ENCODE data around the gene UBXN1. TPM values are rescaled to one million over a fixed set of nuclear protein-coding genes. Genes with fewer than 3 reads are reported as not detected.

The UBXN1 gene
- total RNA-seq, 1 experiment from 2014 or later, result 153 TPM

DNA sequence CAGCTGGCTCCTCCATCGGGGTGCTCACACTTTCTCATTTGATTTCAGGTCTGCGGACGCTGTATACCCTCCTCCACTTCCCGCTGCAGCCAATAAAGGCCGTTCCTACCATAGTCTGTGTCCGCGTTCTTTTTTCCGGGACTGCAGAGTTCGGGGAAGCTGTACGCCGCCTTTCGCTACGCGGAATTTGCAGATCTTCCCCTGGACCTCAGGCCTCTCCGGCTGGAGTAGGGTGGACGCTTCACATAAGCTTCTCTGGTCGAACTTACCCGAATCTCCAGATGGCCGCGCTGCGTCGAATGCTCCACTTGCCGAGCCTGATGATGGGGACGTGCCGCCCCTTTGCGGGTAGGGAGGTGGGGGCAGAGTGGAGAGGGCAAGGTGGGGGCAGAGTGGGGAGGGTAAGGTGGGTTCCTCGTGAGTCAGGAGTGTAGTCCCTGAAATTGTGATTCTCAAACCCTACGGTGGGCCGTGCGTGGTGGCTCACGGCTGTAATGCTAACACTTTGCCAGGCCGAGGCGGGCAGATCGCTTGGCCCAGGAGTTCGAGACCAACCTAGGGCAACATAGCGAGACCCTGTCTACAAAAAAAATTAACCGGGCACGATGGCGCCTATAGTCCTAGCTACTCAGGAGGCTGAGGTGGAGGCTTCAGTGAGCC, 13.1 kb downstream of the UBXN1 start:
- no peaks in the 10 kb centered on the region for H3K27me3 Mint-ChIP-seq (ENCODE audit: insufficient read depth, unreplicated experiment)
- H3K4me1 Mint-ChIP-seq (ENCODE audit: insufficient read depth, unreplicated experiment), result peaks cover 5% of the 10 kb centered on the region
- peak overlapping the region; percentile 98 for H3K4me3 Mint-ChIP-seq (ENCODE audit: unreplicated experiment)
- H3K9me3 Mint-ChIP-seq (ENCODE audit: unreplicated experiment), result no peaks in the 10 kb centered on the region
- BruUV-seq (replicated peaks), result no TSS peak
- DNase-seq (ENCODE audit: unreplicated experiment), result peak; percentile 41
- intact Hi-C loops (cut with micrococcal nuclease), result loop anchor here (1.0 kb wide), 1 partner anchor 12 kb away; the partner anchor contains the start of gene INTS5
- H3K27ac Mint-ChIP-seq (ENCODE audit: low read depth, unreplicated experiment), result peak overlapping the region; percentile 91
- ChIA-PET POLR2A (interaction anchor here (0.7 to 10.6 kb wide), 54 partner anchors 8 to 1749 kb away, joined by 3 to 222 read pairs (median 6); partner anchors contain the start of genes AHNAK, B3GAT3, EEF1G and EML3), CTCF (interaction anchor here (0.7 to 1.4 kb wide), 9 partner anchors 10 to 273 kb away, joined by 3 to 7 read pairs (median 3); no protein-coding TSS in a partner anchor)
- TF ChIP-seq, protein P1, sequence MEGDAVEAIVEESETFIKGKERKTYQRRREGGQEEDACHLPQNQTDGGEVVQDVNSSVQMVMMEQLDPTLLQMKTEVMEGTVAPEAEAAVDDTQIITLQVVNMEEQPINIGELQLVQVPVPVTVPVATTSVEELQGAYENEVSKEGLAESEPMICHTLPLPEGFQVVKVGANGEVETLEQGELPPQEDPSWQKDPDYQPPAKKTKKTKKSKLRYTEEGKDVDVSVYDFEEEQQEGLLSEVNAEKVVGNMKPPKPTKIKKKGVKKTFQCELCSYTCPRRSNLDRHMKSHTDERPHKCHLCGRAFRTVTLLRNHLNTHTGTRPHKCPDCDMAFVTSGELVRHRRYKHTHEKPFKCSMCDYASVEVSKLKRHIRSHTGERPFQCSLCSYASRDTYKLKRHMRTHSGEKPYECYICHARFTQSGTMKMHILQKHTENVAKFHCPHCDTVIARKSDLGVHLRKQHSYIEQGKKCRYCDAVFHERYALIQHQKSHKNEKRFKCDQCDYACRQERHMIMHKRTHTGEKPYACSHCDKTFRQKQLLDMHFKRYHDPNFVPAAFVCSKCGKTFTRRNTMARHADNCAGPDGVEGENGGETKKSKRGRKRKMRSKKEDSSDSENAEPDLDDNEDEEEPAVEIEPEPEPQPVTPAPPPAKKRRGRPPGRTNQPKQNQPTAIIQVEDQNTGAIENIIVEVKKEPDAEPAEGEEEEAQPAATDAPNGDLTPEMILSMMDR (IDR thresholded peaks at IDR 0.05; ENCODE audit: unreplicated experiment), result no peak
- peaks cover 74% of the 10 kb centered on the region for H3K36me3 Mint-ChIP-seq (ENCODE audit: insufficient read depth, unreplicated experiment)

DNA sequence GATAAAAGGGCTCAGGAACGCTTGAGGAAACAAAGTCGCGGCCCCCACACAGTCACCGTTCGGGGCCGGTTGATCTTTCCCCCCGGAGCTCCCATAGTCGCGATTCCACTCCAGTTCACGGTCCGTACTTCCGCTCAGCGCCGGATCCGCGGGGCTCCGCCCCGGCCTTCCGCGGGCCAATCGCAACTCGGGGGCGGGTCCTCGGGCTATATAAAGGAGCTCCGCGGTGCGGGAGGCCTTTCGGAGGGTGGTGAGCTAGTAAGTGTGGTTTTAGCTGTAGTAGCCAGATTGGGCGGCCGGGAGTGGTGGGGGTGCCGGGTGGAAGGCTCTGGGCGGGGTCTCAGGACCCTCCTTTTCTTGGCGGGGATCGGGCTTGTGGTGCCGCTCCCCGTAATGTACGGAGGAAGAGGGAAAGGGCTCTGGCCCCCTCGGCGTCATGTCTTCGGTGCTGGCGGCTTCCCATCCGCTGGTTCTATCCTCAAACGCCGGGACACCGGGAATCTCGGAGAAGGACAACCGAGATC, 13.7 kb downstream of the UBXN1 start, which contains the start of the genes C11orf98 and CSKMT:
Gene C11orf98, minus strand, starts transcription at position 136 of the 524 bp plus-strand sequence. Its CDS starts 41 bp downstream, at position 95.
Gene CSKMT, plus strand, starts transcription at position 238 of the 524 bp plus-strand sequence. CDS start 568 bp downstream, outside the sequence.
- Mint-ChIP-seq H3K27ac (ENCODE audit: low read depth, unreplicated experiment) (peak within 1 kb of the TSS; percentile 91), H3K36me3 (ENCODE audit: insufficient read depth, unreplicated experiment) (peaks cover 76% of the 10 kb centered on the region), H3K9me3 (ENCODE audit: unreplicated experiment) (no peaks in the 10 kb centered on the region), H3K4me3 (ENCODE audit: unreplicated experiment) (peak within 1 kb of the TSS; percentile 98), H3K4me1 (ENCODE audit: insufficient read depth, unreplicated experiment) (peaks cover 5% of the 10 kb centered on the region), H3K27me3 (ENCODE audit: insufficient read depth, unreplicated experiment) (no peaks in the 10 kb centered on the region)
- ChIA-PET CTCF (interaction anchor here (0.6 to 1.4 kb wide), 12 partner anchors 10 to 272 kb away, joined by 3 to 7 read pairs (median 3); no protein-coding TSS in a partner anchor), POLR2A (interaction anchor here (0.8 to 10.6 kb wide), 55 partner anchors 9 to 1273 kb away, joined by 3 to 222 read pairs (median 6); partner anchors contain the start of genes AHNAK, B3GAT3, EEF1G and EML3)
- TF ChIP-seq, protein P1 (IDR thresholded peaks at IDR 0.05; ENCODE audit: unreplicated experiment), result no peak
- TSS peak; percentile 87 for BruUV-seq (replicated peaks)
- peak; percentile 92 for DNase-seq (ENCODE audit: unreplicated experiment)
- intact Hi-C loops (cut with micrococcal nuclease), result loop anchor here (1.0 kb wide), 1 partner anchor 12 kb away; the partner anchor contains the start of gene INTS5

DNA sequence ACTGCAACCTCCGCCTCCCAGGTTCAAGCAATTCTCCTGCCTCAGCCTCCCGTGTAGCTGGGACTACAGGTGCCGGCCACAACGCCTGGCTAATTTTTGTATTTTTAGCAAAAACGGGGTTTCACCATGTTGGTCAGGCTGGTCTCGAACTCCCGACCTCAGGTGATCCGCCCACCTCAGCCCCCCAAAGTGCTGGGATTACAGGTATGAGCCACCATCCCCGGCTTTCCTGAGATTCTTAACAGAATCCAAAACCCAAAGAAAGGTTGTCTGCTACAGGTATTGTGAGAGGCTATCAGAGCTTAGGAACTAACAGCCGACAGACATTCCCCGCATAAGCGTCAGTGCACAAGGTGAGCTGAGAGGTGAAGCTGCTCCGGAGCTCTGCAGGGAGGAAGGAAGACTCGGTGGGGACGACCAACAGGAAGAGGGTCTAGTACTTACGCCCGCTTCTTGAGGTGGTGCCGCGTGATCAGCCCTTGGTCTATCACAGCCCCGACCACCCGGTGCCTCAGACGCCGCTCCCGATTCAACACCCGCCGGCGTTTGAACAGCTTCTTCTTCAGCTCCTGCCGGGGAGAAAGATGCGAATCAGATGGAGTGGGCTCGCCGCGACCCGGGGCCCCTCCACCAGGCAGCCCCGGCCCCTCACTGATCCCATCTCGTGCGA, 14.3 kb downstream of the UBXN1 start:
- DNase-seq (ENCODE audit: unreplicated experiment), result peak; percentile 65
- POLR2A ChIA-PET, result interaction anchor here (0.5 to 10.6 kb wide), 54 partner anchors 9 to 1272 kb away, joined by 3 to 222 read pairs (median 6); partner anchors contain the start of genes AHNAK, B3GAT3, EEF1G and EML3
- H3K9me3 Mint-ChIP-seq (ENCODE audit: unreplicated experiment), result no peaks in the 10 kb centered on the region
- H3K4me3 Mint-ChIP-seq (ENCODE audit: unreplicated experiment), result peak overlapping the region; percentile 98
- CTCF ChIA-PET, result interaction anchor here (0.6 to 1.4 kb wide), 11 partner anchors 9 to 270 kb away, joined by 3 to 7 read pairs (median 3); no protein-coding TSS in a partner anchor
- H3K36me3 Mint-ChIP-seq (ENCODE audit: insufficient read depth, unreplicated experiment), result peaks cover 78% of the 10 kb centered on the region
- intact Hi-C loops (cut with micrococcal nuclease), result loop anchor here (1.0 kb wide), 1 partner anchor 11 kb away; the partner anchor contains the start of gene INTS5
- H3K27me3 Mint-ChIP-seq (ENCODE audit: insufficient read depth, unreplicated experiment), result no peaks in the 10 kb centered on the region
- H3K27ac Mint-ChIP-seq (ENCODE audit: low read depth, unreplicated experiment), result peak overlapping the region; percentile 91
- TF ChIP-seq, protein P1 (IDR thresholded peaks at IDR 0.05; ENCODE audit: unreplicated experiment), result no peak
- BruUV-seq (replicated peaks), result TSS peak; percentile 57
- H3K4me1 Mint-ChIP-seq (ENCODE audit: insufficient read depth, unreplicated experiment), result peaks cover 3% of the 10 kb centered on the region
